OCI-LY3 (cell line): ENCODE measurements around the gene FGF3.

Source experiments
- H2AFZ ChIP-seq: fragments of 200-600, 300-600 bp; shearing (Covaris generic); 2 replicates; pipeline ENCODE4 v1.6.0; 2014; ENCODE audit warnings: antibody characterized with exemption, low read depth, low read length
- H3K27ac ChIP-seq: fragments of 200-600, 300-600 bp; sonication (generic); 2 replicates; pipeline ENCODE4 v1.5.1; 2014; ENCODE audit warnings: mild to moderate bottlenecking, low read length, moderate library complexity, mixed read lengths
- H3K27me3 ChIP-seq: fragments of 200-600, 300-600 bp; sonication (generic); 2 replicates; pipeline ENCODE4 v1.6.1; 2014; ENCODE audit warnings: low read depth, low read length, mixed read lengths
- H3K36me3 ChIP-seq: fragments of 200-600, 300-600 bp; sonication (generic); replicated peaks from 2 replicates; pipeline ENCODE3; 2014; ENCODE audit warnings: low read depth, low read length, mixed read lengths
- H3K4me1 ChIP-seq: fragments of 300-600, 200-600 bp; sonication (generic); 2 replicates; pipeline ENCODE4 v1.6.1; 2014; ENCODE audit warnings: low read length, mixed read lengths
- H3K4me2 ChIP-seq: fragments of 200-600, 300-600 bp; sonication (generic); 2 replicates; pipeline ENCODE4 v1.6.1; 2014; ENCODE audit warnings: low read length, mixed read lengths
- H3K4me3 ChIP-seq: fragments of 300-600, 200-600 bp; sonication (generic); 2 replicates; pipeline ENCODE4 v1.5.1; 2014; ENCODE audit warnings: antibody characterized with exemption, mild to moderate bottlenecking, low read length, moderate library complexity
- H3K79me2 ChIP-seq: fragments of 300-600, 200-600 bp; shearing (Covaris generic); 2 replicates; pipeline ENCODE4 v1.6.1; 2014; ENCODE audit warnings: mild to moderate bottlenecking, low read length, mixed read lengths
- H3K9ac ChIP-seq: fragments of 300-600, 200-600 bp; shearing (Covaris generic); 2 replicates; pipeline ENCODE4 v1.6.0; 2014; ENCODE audit warnings: mild to moderate bottlenecking, low read length, moderate library complexity
- H3K9me3 ChIP-seq: fragments of 200-600, 300-600 bp; shearing (Covaris generic); 2 replicates; pipeline ENCODE4 v1.6.1; 2014; ENCODE audit warnings: low read length, mixed read lengths; ENCODE audit not compliant: insufficient read depth
- H4K20me1 ChIP-seq: fragments of 200-600, 300-600 bp; sonication (generic); 2 replicates; pipeline ENCODE4 v1.6.1; 2016; ENCODE audit warnings: low read length, mixed read lengths; ENCODE audit not compliant: insufficient read depth
- EZH2phosphoT487 ChIP-seq: fragments of 200-600 bp; shearing (Covaris generic); IDR thresholded peaks from 2 replicates; pipeline ENCODE4 v1.6.1; 2018; ENCODE audit warnings: antibody characterized with exemption, mixed run types, low read depth
- TF ChIP-seq, protein P1 (sequence below): fragments of 200-600, 300-600 bp; sonication (generic); IDR thresholded peaks from 2 replicates; pipeline ENCODE4 v1.5.1; 2014; ENCODE audit warnings: antibody characterized with exemption, low read length, low read depth

The FGF3 gene

GRCh38 chr11:69818603-69819441 lies at the start of gene FGF3:
FGF3 (minus strand) TSS chr11:69819416; CDS start chr11:69818933, 483 bp downstream.
- H3K27ac ChIP-seq = no peak within 1 kb of the TSS
- H3K4me2 ChIP-seq = no peak within 1 kb of the TSS
- H4K20me1 ChIP-seq = no peaks in the 10 kb centered on the region
- H3K4me3 ChIP-seq = no peak within 1 kb of the TSS
- H3K27me3 ChIP-seq = peaks cover 6% of the 10 kb centered on the region
- TF ChIP-seq, protein P1, sequence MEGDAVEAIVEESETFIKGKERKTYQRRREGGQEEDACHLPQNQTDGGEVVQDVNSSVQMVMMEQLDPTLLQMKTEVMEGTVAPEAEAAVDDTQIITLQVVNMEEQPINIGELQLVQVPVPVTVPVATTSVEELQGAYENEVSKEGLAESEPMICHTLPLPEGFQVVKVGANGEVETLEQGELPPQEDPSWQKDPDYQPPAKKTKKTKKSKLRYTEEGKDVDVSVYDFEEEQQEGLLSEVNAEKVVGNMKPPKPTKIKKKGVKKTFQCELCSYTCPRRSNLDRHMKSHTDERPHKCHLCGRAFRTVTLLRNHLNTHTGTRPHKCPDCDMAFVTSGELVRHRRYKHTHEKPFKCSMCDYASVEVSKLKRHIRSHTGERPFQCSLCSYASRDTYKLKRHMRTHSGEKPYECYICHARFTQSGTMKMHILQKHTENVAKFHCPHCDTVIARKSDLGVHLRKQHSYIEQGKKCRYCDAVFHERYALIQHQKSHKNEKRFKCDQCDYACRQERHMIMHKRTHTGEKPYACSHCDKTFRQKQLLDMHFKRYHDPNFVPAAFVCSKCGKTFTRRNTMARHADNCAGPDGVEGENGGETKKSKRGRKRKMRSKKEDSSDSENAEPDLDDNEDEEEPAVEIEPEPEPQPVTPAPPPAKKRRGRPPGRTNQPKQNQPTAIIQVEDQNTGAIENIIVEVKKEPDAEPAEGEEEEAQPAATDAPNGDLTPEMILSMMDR = no peak
- TF ChIP-seq EZH2phosphoT487 = no peak
- no peaks in the 10 kb centered on the region for H3K36me3 ChIP-seq
- no peak within 1 kb of the TSS for H2AFZ ChIP-seq
- H3K79me2 ChIP-seq = no peaks in the 10 kb centered on the region
- no peaks in the 10 kb centered on the region for H3K9me3 ChIP-seq
- no peaks in the 10 kb centered on the region for H3K4me1 ChIP-seq
- H3K9ac ChIP-seq = no peak within 1 kb of the TSS

GRCh38 chr11:69868871-69869270 lies 49.7 kb upstream of the FGF3 start:
- H4K20me1 ChIP-seq = no peaks in the 10 kb centered on the region
- H3K4me3 ChIP-seq = no peak overlapping the region
- no peaks in the 10 kb centered on the region for H3K36me3 ChIP-seq
- H3K27me3 ChIP-seq = no peaks in the 10 kb centered on the region
- TF ChIP-seq EZH2phosphoT487 = no peak
- TF ChIP-seq, protein P1 = no peak
- H3K27ac ChIP-seq = no peak overlapping the region
- H3K9ac ChIP-seq = no peak overlapping the region
- no peaks in the 10 kb centered on the region for H3K79me2 ChIP-seq
- no peak overlapping the region for H3K4me2 ChIP-seq
- H3K9me3 ChIP-seq = no peaks in the 10 kb centered on the region
- H2AFZ ChIP-seq = no peak overlapping the region
- H3K4me1 ChIP-seq = no peaks in the 10 kb centered on the region

GRCh38 chr11:69868006-69868810 lies 49.0 kb upstream of the FGF3 start:
- no peak overlapping the region for H3K4me2 ChIP-seq
- H3K9me3 ChIP-seq = no peaks in the 10 kb centered on the region
- H2AFZ ChIP-seq = no peak overlapping the region
- H4K20me1 ChIP-seq = no peaks in the 10 kb centered on the region
- H3K27me3 ChIP-seq = no peaks in the 10 kb centered on the region
- H3K27ac ChIP-seq = no peak overlapping the region
- TF ChIP-seq, protein P1 = no peak
- TF ChIP-seq EZH2phosphoT487 = no peak
- H3K36me3 ChIP-seq = no peaks in the 10 kb centered on the region
- no peaks in the 10 kb centered on the region for H3K4me1 ChIP-seq
- H3K79me2 ChIP-seq = no peaks in the 10 kb centered on the region
- no peak overlapping the region for H3K4me3 ChIP-seq
- no peak overlapping the region for H3K9ac ChIP-seq
